IMR-90 (cell line): ENCODE results near the gene ALDH3A2. TPM values are rescaled to one million over a fixed set of nuclear protein-coding genes. Genes with fewer than 3 reads are reported as not detected.

Experiments
- ATAC-seq: fragments of 200-7000 bp; cut with Tn5 transposase; 2 replicates; pipeline ENCODE4 v1.9.1; 2020; ENCODE audit warnings: low read depth, mild to moderate bottlenecking, moderate library complexity
- BruUV-seq: library from RNA; stranded (reverse); fragments of 400-500 nt; replicated peaks from 2 replicates; lab custom pipeline; 2021; lab: Mats Ljungman, UMichigan
- CTCF ChIA-PET: fragments of 300-600 bp; formaldehyde crosslinking; extraction: SDS; loops from one replicate; lab custom pipeline; 2021; ENCODE audit warnings: antibody characterized with exemption; lab: Yijun Ruan, JAX
- POLR2A ChIA-PET: fragments of 300-600 bp; sonication (Branson Sonifier 250); formaldehyde crosslinking; loops from one replicate; lab custom pipeline; 2022; ENCODE audit warnings: antibody characterized with exemption; ENCODE audit not compliant: unreplicated experiment; lab: Charles Lee
- DNase-seq: peaks from one replicate; pipeline ENCODE4 v3.0.0; 2013
- H2AFZ ChIP-seq: replicated peaks from 2 replicates; pipeline ENCODE3; 2013; ENCODE audit warnings: low read length, mild to moderate bottlenecking; ENCODE audit not compliant: poor library complexity
- H2AK5ac ChIP-seq: 2 replicates; pipeline ENCODE4 v1.6.1; 2013; ENCODE audit warnings: low read depth, low read length, inconsistent platforms
- H2AK9ac ChIP-seq: replicated peaks from 2 replicates; pipeline ENCODE3; 2013; ENCODE audit warnings: mild to moderate bottlenecking, low read depth, low read length, moderate library complexity; ENCODE audit not compliant: poor library complexity
- H2BK120ac ChIP-seq: 2 replicates; pipeline ENCODE4 v1.6.1; 2013; ENCODE audit warnings: low read depth, low read length, inconsistent platforms
- H2BK15ac ChIP-seq: 3 replicates; pipeline ENCODE4 v1.6.1; 2013; ENCODE audit warnings: low read depth, low read length, inconsistent platforms
- H2BK20ac ChIP-seq: 2 replicates; pipeline ENCODE4 v1.6.1; 2013; ENCODE audit warnings: low read depth, mild to moderate bottlenecking, inconsistent platforms, low read length, moderate library complexity
- H2BK5ac ChIP-seq: 2 replicates; pipeline ENCODE4 v1.6.1; 2013; ENCODE audit warnings: mild to moderate bottlenecking, low read depth, low read length, inconsistent platforms; ENCODE audit not compliant: poor library complexity, severe bottlenecking
- H3K14ac ChIP-seq: replicated peaks from 2 replicates; pipeline ENCODE4 v1.6.1; 2013; ENCODE audit warnings: low read depth, low read length, inconsistent platforms
- H3K18ac ChIP-seq: 2 replicates; pipeline ENCODE4 v1.6.1; 2013; ENCODE audit warnings: low read depth, low read length, control low read depth
- H3K23ac ChIP-seq: 2 replicates; pipeline ENCODE4 v1.6.1; 2013; ENCODE audit warnings: low read depth, low read length, inconsistent platforms
- H3K27ac ChIP-seq: 2 replicates; pipeline ENCODE4 v1.5.1; 2013; ENCODE audit warnings: mild to moderate bottlenecking, control low read depth, low read length; ENCODE audit not compliant: insufficient read depth
- H3K27me3 ChIP-seq: 2 replicates; pipeline ENCODE4 v1.6.1; 2013; ENCODE audit warnings: low read length; ENCODE audit not compliant: control insufficient read depth, insufficient read depth
- H3K36me3 ChIP-seq: 2 replicates; pipeline ENCODE4 v1.6.1; 2013; ENCODE audit warnings: low read length, mixed read lengths; ENCODE audit not compliant: control insufficient read depth, insufficient read depth
- H3K4ac ChIP-seq: 2 replicates; pipeline ENCODE4 v1.6.1; 2013; ENCODE audit warnings: low read depth, low read length, inconsistent platforms
- H3K4me1 ChIP-seq: 2 replicates; pipeline ENCODE4 v1.6.1; 2013; ENCODE audit warnings: low read length, mixed read lengths; ENCODE audit not compliant: control insufficient read depth, insufficient read depth
- H3K4me2 ChIP-seq: 2 replicates; pipeline ENCODE4 v1.6.1; 2013; ENCODE audit warnings: low read depth, mild to moderate bottlenecking, control low read depth, low read length, moderate library complexity
- H3K4me3 ChIP-seq: 2 replicates; pipeline ENCODE4 v1.5.1; 2013; ENCODE audit warnings: low read depth, mild to moderate bottlenecking, control low read depth, low read length, moderate library complexity; ENCODE audit not compliant: insufficient read depth
- H3K56ac ChIP-seq: 2 replicates; pipeline ENCODE4 v1.6.1; 2013; ENCODE audit warnings: low read length, inconsistent platforms; ENCODE audit not compliant: insufficient read depth; ENCODE audit errors: extremely low read depth
- H3K79me1 ChIP-seq, 2 experiments: 2 replicates each; pipeline ENCODE4 v1.6.1; 2013; ENCODE audit warnings: low read length in 2 of 2, inconsistent platforms in 1 of 2, low read depth in 1 of 2
- H3K9ac ChIP-seq: 2 replicates; pipeline ENCODE4 v1.6.1; 2013; ENCODE audit warnings: low read depth, low read length, control low read depth
- H3K9me1 ChIP-seq: 2 replicates; pipeline ENCODE4 v1.6.1; 2013; ENCODE audit warnings: low read length, inconsistent platforms; ENCODE audit not compliant: insufficient read depth
- H3K9me3 ChIP-seq: 2 replicates; pipeline ENCODE4 v1.6.1; 2013; ENCODE audit warnings: low read length; ENCODE audit not compliant: control insufficient read depth, insufficient read depth
- H4K20me1 ChIP-seq: 2 replicates; pipeline ENCODE4 v1.6.1; 2013; ENCODE audit warnings: low read length, inconsistent platforms; ENCODE audit not compliant: insufficient read depth
- H4K5ac ChIP-seq: 2 replicates; pipeline ENCODE4 v1.6.1; 2013; ENCODE audit warnings: mild to moderate bottlenecking, low read depth, low read length, control low read depth
- H4K8ac ChIP-seq, 2 experiments: 2 replicates each; pipeline ENCODE4 v1.6.1; 2013; ENCODE audit warnings: low read depth in 2 of 2, low read length in 2 of 2, control low read depth in 1 of 2, inconsistent platforms in 1 of 2
- H4K91ac ChIP-seq: 2 replicates; pipeline ENCODE4 v1.6.1; 2013; ENCODE audit warnings: low read depth, low read length, inconsistent platforms; ENCODE audit not compliant: insufficient read depth
- BHLHE40 ChIP-seq: fragments of 150-350 bp; IDR thresholded peaks from 2 replicates; pipeline ENCODE4 v1.6.1; 2016; ENCODE audit warnings: mild to moderate bottlenecking, low read depth, low read length
- CEBPB ChIP-seq: IDR thresholded peaks from 2 replicates; pipeline ENCODE4 v1.6.1; 2012; ENCODE audit warnings: low read depth, low read length, improper control_type of control experiment
- CHD1 ChIP-seq: IDR thresholded peaks from 2 replicates; pipeline ENCODE4 v1.6.1; 2012; ENCODE audit warnings: low read depth, low read length, improper control_type of control experiment
- FOS ChIP-seq: fragments of 150-350 bp; IDR thresholded peaks from 2 replicates; pipeline ENCODE4 v1.6.1; 2016; ENCODE audit warnings: low read depth, low read length
- MAFK ChIP-seq: IDR thresholded peaks from 2 replicates; pipeline ENCODE4 v1.6.1; 2012; ENCODE audit warnings: low read depth, low read length, improper control_type of control experiment
- MAZ ChIP-seq: IDR thresholded peaks from 2 replicates; pipeline ENCODE4 v1.6.1; 2012; ENCODE audit warnings: low read depth, mild to moderate bottlenecking, low read length, improper control_type of control experiment, moderate library complexity, borderline replicate concordance
- MXI1 ChIP-seq: IDR thresholded peaks from 2 replicates; pipeline ENCODE4 v1.6.1; 2012; ENCODE audit warnings: low read depth, mild to moderate bottlenecking, low read length, moderate library complexity, borderline replicate concordance
- NFE2L2 ChIP-seq: fragments of 150-350 bp; IDR thresholded peaks from 2 replicates; pipeline ENCODE4 v1.6.1; 2016; ENCODE audit warnings: low read depth, mild to moderate bottlenecking, low read length
- POLR2A ChIP-seq: IDR thresholded peaks from 2 replicates; pipeline ENCODE4 v1.6.1; 2012; ENCODE audit warnings: mild to moderate bottlenecking, low read depth, low read length
- RAD21 ChIP-seq: IDR thresholded peaks from 2 replicates; pipeline ENCODE4 v1.6.1; 2012; ENCODE audit warnings: low read length, improper control_type of control experiment
- RCOR1 ChIP-seq: IDR thresholded peaks from 2 replicates; pipeline ENCODE4 v1.6.1; 2012; ENCODE audit warnings: mild to moderate bottlenecking, low read length, improper control_type of control experiment; ENCODE audit not compliant: insufficient replicate concordance
- RFX5 ChIP-seq: IDR thresholded peaks from 2 replicates; pipeline ENCODE4 v1.8.0; 2012; ENCODE audit warnings: low read depth, mild to moderate bottlenecking, low read length, moderate library complexity
- SMC3 ChIP-seq: fragments of 150-350 bp; IDR thresholded peaks from 2 replicates; pipeline ENCODE4 v1.6.1; 2016; ENCODE audit warnings: low read depth, mild to moderate bottlenecking, antibody characterized with exemption, low read length, moderate library complexity
- WGBS, 2 experiments: methylation state at CpG; one replicate each; pipeline versions ENCODE4 v1.1.5 to v1.1.7; 2013; ENCODE audit warnings: missing lambda C conversion rate in 2 of 2; ENCODE audit not compliant: insufficient read length in 1 of 2; ENCODE audit errors: extremely low coverage in 2 of 2; 5-methylcytosine and 5-hydroxymethylcytosine counted together
- dilution Hi-C: fragments of 300-500 bp; cut with HindIII; formaldehyde crosslinking; loops from one replicate; pipeline ENCODE4 v1.14.3; 2018; ENCODE audit warnings: low sequenced_read_pairs; ENCODE audit not compliant: unreplicated experiment
- in situ Hi-C: fragments of 300-500 bp; cut with MboI; formaldehyde crosslinking; loops from 3 replicates; pipeline ENCODE4 v1.14.3; 2019; ENCODE audit warnings: low sequenced_read_pairs, inconsistent platforms, mixed read lengths
- intact Hi-C: fragments of 100-400 bp; cut with micrococcal nuclease; formaldehyde crosslinking; loops from 2 replicates; pipeline ENCODE4 v1.10.0; 2022
- polyA plus RNA-seq, 3 experiments: library from polyadenylated mRNA; depleted of rRNA; stranded (reverse); fragments of >200 nt; gene quantifications; 2 replicates each; pipeline ENCODE4 v1.2.3, GENCODE V29; 2012; ENCODE audit warnings: low replicate concordance in 1 of 3
- total RNA-seq: library from RNA; depleted of rRNA; stranded (reverse); fragments of >200 nt; gene quantifications from 2 replicates; pipeline ENCODE4 v1.2.3, GENCODE V29; 2012
- TF ChIP-seq, protein P1 (sequence below): fragments of 150-350 bp; IDR thresholded peaks from 2 replicates; pipeline ENCODE4 v1.6.1; 2016; ENCODE audit warnings: low read depth, mild to moderate bottlenecking, low read length, moderate library complexity, borderline replicate concordance
- TF ChIP-seq, protein P2 (sequence below): fragments of 150-350 bp; IDR thresholded peaks from 2 replicates; pipeline ENCODE4 v1.6.1; 2017; ENCODE audit warnings: mild to moderate bottlenecking, antibody characterized with exemption, low read length, low read depth
- TF ChIP-seq, protein P3 (sequence below): conservative IDR thresholded peaks from 2 replicates; pipeline ENCODE4 v1.5.1; 2012; ENCODE audit warnings: mild to moderate bottlenecking, low read depth, low read length, improper control_type of control experiment

ALDH3A2 gene
- total and polyA plus RNA-seq, 2 of the 4 experiments (the other 2 are of a cell fraction), result 4.0 to 7.9 TPM

GRCh38 chr17:19610311-19610710 lies 38.2 kb upstream of the ALDH3A2 start:
- Histone ChIP-seq H2BK5ac (no peak overlapping the region), H3K9me1 (no peaks in the 10 kb centered on the region), H4K5ac (no peak overlapping the region), H3K27me3 (peaks cover 3% of the 10 kb centered on the region; the same call in 1 of the 2 replicates), H2AFZ (no peak overlapping the region), H3K23ac (no peak overlapping the region), H3K14ac (no peak overlapping the region), H2AK5ac (no peak overlapping the region), H2BK120ac (no peak overlapping the region), H3K4me2 (no peak overlapping the region), H3K9ac (no peak overlapping the region), H3K56ac (no peak overlapping the region), H4K91ac (no peak overlapping the region), H2BK15ac (no peak overlapping the region), H3K27ac (no peak overlapping the region), H3K9me3 (no peaks in the 10 kb centered on the region), H3K4ac (no peak overlapping the region), H4K20me1 (no peaks in the 10 kb centered on the region), H3K4me1 (no peaks in the 10 kb centered on the region; the same call in 1 of the 2 replicates), H2AK9ac (no peak overlapping the region), H3K79me1 (no peaks in the 10 kb centered on the region), H3K4me3 (no peak overlapping the region), H3K36me3 (no peaks in the 10 kb centered on the region), H3K18ac (no peak overlapping the region), H4K8ac (no peak overlapping the region), H2BK20ac (no peak overlapping the region)
- no peak for ATAC-seq
- DNase-seq, result no peak
- BruUV-seq, result no TSS peak
- ChIA-PET POLR2A (no interaction called here), CTCF (no interaction called here)
- WGBS, 2 experiments, result no CpG with 5 or more reads among the region's 2 CpGs
- dilution Hi-C loops (no loop called here), intact Hi-C loops (no loop called here), in situ Hi-C loops (no loop called here)
- TF ChIP-seq, protein P1, sequence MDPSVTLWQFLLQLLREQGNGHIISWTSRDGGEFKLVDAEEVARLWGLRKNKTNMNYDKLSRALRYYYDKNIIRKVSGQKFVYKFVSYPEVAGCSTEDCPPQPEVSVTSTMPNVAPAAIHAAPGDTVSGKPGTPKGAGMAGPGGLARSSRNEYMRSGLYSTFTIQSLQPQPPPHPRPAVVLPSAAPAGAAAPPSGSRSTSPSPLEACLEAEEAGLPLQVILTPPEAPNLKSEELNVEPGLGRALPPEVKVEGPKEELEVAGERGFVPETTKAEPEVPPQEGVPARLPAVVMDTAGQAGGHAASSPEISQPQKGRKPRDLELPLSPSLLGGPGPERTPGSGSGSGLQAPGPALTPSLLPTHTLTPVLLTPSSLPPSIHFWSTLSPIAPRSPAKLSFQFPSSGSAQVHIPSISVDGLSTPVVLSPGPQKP, result no peak
- TF ChIP-seq MAZ (no peak), MXI1 (no peak), CHD1 (no peak), RCOR1 (no peak), FOS (no peak), RAD21 (no peak), RFX5 (no peak), POLR2A (no peak), MAFK (no peak), NFE2L2 (no peak), SMC3 (no peak), BHLHE40 (no peak), CEBPB (no peak)
- TF ChIP-seq, protein P2, sequence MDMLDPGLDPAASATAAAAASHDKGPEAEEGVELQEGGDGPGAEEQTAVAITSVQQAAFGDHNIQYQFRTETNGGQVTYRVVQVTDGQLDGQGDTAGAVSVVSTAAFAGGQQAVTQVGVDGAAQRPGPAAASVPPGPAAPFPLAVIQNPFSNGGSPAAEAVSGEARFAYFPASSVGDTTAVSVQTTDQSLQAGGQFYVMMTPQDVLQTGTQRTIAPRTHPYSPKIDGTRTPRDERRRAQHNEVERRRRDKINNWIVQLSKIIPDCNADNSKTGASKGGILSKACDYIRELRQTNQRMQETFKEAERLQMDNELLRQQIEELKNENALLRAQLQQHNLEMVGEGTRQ, result no peak
- TF ChIP-seq, protein P3, sequence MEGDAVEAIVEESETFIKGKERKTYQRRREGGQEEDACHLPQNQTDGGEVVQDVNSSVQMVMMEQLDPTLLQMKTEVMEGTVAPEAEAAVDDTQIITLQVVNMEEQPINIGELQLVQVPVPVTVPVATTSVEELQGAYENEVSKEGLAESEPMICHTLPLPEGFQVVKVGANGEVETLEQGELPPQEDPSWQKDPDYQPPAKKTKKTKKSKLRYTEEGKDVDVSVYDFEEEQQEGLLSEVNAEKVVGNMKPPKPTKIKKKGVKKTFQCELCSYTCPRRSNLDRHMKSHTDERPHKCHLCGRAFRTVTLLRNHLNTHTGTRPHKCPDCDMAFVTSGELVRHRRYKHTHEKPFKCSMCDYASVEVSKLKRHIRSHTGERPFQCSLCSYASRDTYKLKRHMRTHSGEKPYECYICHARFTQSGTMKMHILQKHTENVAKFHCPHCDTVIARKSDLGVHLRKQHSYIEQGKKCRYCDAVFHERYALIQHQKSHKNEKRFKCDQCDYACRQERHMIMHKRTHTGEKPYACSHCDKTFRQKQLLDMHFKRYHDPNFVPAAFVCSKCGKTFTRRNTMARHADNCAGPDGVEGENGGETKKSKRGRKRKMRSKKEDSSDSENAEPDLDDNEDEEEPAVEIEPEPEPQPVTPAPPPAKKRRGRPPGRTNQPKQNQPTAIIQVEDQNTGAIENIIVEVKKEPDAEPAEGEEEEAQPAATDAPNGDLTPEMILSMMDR, result no peak
